DLD1 (cell line): ENCODE data around the gene ATXN2L.
"Not testable (repeated sequence)": the region's sequence is repeated elsewhere in the genome, so short reads cannot be mapped to it uniquely, and the experiment has no call there.

Source experiments
- in situ Hi-C: cut with HindIII; loops from 2 replicates; pipeline ENCODE4 v1.10.0; 2017; ENCODE audit warnings: low sequenced_read_pairs

Gene ATXN2L

DNA sequence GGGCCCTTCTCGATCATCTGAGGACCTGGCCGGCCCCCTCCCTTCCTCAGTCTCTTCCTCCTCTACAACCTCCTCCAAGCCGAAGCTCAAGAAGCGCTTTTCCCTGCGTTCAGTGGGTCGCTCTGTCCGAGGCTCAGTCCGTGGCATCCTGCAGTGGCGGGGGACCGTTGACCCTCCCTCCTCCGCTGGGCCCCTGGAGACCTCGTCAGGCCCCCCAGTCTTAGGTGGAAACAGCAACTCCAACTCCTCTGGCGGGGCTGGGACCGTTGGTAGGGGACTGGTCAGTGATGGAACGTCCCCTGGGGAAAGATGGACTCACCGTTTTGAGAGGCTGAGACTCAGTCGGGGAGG, 43.6 kb downstream of the ATXN2L start:
- in situ Hi-C loops, result no loop called here

DNA sequence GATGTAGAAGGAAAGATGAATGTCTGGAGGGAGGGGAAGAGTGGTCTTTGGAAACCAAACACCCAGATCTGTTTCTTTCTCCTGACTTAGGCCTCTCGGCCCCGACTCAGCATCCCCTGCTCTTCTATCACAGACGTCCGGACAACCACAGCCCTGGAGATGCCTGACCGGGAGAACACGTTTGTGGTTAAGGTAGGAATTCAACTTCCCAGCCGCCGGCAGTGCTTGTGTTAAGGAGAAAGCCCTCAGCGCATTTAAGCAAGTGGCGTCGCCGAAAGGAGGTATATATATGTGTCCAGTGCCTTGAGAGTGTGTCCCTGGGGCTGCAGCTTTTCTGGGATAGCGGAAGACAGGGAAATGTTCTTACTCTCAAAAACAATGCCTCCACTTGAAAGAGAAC, 44.4 kb downstream of the ATXN2L start:
- in situ Hi-C loops, result no loop called here

DNA sequence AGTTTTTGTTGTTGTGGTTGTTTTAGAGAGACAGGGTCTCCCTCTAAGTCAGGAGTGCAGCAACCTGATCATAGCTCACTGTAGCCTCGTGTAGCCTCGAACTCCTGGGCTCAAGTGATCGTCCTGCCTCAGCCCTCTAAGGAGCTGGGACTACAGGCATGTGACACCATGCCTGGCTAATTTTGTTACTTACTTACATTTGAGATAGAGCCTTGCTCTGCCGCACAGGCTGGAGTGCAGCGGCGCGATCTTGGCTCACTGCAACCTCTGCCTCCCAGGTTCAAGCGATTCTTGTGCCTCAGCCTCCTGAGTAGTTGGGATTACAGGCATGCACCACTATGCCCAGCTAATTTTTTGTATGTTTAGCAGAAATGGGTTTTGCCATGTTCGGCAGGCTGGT, 44.8 kb downstream of the ATXN2L start:
- in situ Hi-C loops, result not testable (repeated sequence)

DNA sequence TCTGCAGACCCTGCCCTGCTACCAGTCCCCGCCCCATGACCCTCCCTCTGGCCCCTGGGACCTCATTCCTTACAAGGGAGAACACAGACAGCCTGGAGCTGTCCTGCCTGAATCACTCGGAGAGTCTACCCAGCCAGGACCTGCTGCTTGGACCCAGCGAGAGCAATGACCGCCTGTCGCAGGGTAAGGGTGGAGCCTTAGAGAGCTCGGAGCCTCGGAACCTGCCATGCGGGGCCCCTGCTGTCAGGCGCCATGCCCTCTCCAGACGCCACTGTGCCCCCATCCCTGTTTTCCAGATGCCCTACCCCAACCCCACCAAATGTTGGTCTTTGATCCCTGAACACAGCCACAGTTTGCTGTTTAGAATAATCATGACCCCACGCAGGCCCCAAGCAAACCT, 46.4 kb downstream of the ATXN2L start:
- in situ Hi-C loops, result no loop called here

DNA sequence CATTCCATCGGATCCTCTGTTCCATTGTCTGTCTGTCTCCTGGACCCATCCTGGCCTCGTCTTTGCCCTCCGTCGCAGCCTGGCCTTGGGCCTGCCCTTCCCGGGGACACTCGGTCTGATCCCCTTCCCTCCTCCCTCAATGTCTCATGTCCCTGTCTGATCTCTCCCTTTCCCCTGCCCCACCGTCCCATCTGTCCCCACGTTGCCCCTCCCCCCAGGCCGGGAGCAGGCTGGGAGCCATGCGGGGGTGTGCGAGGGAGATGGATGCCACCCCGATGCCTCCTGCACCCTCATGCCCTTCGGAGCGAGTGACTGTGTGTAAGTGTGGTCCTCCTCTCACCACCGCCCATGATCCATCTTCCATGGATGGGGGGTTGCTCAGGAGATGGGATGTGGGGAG, 50.2 kb downstream of the ATXN2L start:
- in situ Hi-C loops, result loop anchor here (10.0 kb wide), 1 partner anchor 92 kb away; no protein-coding TSS in a partner anchor

DNA sequence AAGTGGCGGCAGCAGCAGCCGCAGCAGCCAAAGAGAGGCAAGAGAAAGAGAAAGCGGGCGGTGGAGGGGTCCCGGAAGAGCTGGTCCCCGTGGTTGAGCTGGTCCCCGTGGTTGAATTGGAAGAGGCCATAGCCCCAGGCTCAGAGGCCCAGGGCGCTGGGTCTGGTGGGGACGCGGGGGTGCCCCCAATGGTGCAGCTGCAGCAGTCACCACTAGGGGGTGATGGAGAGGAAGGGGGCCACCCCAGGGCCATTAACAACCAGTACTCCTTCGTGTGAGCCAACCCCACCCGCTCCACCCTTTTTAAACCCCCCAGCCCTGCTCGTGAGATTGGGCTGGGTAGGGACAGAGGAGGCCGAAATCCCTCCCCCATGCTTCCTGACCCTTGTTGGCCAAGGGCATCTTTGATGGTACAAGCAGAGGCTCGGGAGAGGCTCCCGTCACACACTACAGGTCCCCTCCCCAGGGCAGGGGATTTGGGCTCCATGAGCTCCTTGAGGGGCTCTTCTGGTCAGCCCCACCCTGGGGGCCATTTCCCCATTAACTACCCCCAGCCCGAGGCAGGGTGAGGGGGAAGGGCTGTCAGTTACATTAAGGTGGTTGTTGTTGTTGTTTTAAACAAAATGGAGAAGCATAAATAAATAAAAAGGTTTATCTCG, 50.9 kb downstream of the ATXN2L start:
- in situ Hi-C loops, result loop anchor here (10.0 kb wide), 1 partner anchor 91 kb away; no protein-coding TSS in a partner anchor

DNA sequence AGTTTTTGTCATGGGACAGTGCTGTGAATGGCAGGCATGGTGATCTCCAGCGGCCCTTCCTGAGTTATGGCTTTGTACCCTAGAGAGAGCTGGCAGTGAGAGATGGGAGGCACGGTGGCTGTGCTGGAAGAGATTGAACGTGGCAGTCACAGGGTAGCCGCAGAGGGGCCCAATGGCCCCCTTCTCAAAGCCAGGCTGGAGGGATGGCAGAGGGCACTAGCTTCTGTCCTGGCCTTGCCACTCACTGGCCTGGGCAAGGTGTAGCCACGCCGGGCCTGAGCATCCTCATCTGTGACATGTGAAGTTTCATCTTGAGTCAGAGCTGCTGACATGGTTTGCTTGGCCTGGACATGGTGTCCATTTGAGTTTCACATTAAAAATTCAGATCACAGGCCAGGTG, 51.6 kb downstream of the ATXN2L start:
- in situ Hi-C loops, result loop anchor here (10.0 kb wide), 1 partner anchor 90 kb away; no protein-coding TSS in a partner anchor

DNA sequence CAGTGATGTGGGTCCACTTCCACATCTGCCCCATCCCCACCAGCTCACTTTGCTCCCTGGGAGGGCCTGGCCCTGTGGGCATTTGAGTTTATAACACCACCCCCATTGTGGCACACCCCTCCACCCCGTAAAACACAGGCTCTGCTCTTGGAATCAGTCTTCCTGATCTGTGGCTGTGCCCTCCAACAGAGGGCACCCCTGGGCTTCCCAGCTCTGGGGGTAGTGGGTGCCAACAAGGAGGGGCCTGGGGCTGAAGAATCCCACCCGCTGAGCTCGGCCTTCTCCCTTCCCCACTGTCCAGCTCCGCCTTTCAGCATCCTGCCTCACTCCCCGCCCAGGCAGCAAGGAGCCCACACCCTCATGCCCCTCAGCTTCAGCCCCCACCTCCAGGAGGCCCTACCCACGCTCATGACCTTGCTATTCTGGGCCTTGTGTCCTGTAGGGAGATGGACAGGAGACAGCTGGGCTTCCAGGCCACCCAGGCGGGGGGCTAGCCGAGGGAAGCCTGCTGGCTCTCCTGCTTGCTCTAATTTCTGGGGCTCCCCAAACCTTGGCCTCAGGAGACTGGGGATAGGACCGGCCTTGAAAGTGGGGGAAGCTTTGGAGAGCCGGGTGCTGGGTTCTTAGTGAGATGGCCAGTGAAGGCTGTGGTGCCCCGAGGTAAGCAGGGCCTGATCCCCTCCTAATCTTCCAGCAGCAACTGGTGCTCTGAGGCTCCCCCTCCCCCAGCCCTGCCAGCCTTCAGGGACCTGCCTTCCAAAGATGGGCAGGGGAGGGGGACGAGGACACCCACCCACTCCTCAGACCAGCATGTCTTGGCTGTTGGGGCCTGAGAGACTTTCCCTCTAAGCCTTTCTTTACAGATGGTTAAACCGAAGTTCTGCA, 52.6 kb downstream of the ATXN2L start:
- in situ Hi-C loops, result loop anchor here (10.0 kb wide), 1 partner anchor 89 kb away; no protein-coding TSS in a partner anchor

DNA sequence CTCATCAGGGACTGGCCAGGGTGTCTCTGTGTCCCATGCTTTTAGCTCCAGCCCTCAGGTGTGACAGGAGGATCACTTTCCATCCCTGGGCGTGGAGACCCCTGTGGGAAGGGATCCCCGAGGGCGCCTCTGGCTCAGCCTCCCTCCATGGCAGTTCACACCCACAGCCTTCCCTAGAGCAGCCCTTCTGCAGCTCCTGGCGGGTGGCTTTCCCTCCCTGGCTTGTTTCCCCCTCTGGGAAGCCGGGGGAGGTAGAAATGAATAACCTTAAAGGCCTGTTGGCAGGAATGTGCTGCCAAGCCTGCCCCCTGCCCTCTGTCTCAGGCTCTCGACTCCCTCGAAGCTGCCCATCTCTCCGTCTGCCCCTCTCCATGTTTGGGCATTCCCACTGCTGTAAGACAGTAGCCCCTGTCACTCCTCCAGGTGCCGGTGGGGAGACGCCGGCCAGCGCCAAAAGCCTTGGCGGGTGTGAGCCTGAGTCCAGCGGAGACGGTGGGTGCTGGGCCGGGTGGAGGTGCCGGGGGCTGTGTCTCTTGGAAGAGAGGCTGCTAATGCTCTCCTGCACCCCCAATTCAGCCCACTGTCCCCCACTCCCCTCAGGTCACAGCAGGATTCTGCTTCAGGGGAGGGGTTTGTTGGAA, 53.3 kb downstream of the ATXN2L start:
- in situ Hi-C loops, result loop anchor here (10.0 kb wide), 1 partner anchor 89 kb away; no protein-coding TSS in a partner anchor

DNA sequence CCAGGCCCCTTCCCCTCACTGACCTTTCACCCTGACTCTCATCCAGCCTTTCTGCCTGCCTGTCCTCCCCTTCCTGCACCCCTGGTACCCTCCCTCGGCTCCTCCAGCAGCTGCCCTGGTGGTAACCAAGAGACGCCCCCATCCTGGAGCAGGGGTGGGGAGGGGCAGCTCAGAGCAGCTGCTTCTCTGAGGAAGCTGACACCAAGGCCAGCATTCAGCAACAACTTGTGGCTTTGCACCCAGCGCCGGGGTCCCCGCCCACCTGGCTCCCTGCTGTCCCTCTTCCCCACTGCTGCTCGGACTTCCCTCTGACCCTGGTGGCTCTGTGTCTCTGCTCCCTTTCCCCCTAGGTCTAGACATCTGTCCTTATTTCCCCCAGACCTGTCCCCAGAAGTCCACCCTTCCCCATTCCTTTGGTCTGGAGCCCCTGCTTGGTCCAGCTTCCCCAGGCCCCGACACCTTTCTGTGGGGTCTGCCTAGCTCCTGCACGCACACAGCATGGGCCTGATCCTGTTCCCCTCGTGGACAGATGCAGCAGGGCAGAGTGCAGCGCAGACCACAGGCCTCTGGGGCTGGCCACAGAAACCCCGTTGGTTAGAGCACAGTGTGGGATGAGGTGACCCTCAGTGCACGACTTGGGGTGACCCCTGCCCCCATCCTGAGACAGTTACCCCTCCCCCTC, 54.3 kb downstream of the ATXN2L start:
- in situ Hi-C loops, result loop anchor here (10.0 kb wide), 1 partner anchor 88 kb away; no protein-coding TSS in a partner anchor

DNA sequence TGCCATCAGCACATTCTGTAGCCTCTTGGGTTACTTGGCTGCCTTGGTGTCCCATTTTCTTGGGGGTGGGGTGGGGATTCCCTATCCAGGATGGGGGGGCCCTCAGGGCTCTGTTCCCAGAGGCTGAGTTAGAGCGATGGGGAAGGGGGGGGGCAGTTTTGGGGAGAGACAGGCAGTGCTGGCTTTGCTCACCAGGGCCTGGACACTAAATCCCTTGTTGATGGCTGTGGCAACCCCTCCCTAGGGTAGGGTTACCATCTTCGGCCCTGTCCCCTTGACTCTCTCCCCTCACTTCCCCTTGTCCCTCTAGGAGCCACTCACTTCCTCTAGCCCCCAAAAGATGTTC, 54.8 kb downstream of the ATXN2L start:
- in situ Hi-C loops, result loop anchor here (10.0 kb wide), 1 partner anchor 87 kb away; no protein-coding TSS in a partner anchor

DNA sequence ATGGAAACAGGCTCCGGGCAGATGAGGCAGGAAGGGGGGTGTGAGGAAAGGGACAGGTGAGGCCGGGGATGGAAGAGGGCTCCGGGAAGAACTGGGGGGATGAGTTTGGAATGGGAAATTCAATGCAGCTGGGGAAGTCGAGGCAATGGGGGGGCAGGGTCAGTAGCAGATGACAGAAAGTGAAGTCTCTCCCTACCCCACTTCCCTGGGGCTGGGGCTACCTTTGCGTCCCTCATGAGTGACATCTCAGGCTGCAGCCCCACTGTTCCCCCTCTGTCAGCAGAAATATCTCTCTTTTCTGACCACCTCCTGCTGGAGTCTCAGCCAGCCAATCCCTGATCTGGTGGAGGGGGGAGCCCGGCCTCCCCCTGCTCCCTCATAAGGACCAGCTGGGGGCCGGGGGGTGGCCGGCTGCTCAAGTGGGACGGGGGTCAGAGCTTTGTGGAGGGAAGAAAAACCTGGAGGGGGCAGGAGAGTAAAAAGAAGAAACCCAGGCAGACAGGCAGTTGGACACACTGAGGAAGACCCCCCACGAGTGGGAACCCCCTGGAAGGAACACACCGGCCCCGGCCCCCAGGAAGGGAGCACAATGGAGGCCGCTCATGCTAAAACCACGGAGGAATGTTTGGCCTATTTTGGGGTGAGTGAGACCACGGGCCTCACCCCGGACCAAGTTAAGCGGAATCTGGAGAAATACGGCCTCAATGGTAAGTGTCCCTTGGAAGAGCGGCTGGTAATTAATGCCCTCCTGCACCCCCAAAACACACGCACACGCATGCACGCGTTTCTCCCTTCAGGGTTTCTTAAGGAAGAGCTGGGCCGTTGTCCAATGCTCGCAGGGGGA, 55.5 kb downstream of the ATXN2L start, which contains the start of gene ATP2A1:
Gene ATP2A1 (plus strand): TSS at position 406 of the 844 bp plus-strand sequence. CDS start 184 bp downstream, at position 590.
- in situ Hi-C loops, result loop anchor here (10.0 kb wide), 1 partner anchor 86 kb away; no protein-coding TSS in a partner anchor

DNA sequence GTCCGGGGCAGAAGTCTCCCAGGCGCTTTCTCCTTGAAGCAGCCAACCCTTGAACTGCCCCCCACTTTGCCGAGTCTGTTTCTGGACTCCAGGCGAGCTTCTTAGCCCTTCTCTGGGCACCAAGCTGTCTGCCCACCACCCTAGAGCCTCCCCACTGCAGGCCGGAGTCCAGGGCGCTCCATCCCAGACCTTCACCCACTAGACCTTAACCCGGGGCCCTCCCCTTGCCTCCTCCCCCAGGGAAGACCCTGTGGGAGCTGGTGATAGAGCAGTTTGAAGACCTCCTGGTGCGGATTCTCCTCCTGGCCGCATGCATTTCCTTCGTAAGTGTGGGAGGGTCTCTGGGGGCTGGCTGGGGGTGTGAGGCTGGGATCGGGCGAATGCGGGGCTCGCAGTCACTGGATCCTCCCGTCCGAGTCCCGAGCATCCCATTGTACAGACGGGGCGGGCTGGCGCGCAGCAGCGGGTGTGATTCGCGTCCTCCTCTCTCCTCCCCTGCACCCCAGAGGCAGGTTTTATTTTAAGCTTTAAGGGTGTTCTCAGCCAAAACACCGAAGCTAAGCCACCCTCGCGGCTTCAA, 56.6 kb downstream of the ATXN2L start:
- in situ Hi-C loops, result loop anchor here (10.0 kb wide), 1 partner anchor 85 kb away; no protein-coding TSS in a partner anchor

DNA sequence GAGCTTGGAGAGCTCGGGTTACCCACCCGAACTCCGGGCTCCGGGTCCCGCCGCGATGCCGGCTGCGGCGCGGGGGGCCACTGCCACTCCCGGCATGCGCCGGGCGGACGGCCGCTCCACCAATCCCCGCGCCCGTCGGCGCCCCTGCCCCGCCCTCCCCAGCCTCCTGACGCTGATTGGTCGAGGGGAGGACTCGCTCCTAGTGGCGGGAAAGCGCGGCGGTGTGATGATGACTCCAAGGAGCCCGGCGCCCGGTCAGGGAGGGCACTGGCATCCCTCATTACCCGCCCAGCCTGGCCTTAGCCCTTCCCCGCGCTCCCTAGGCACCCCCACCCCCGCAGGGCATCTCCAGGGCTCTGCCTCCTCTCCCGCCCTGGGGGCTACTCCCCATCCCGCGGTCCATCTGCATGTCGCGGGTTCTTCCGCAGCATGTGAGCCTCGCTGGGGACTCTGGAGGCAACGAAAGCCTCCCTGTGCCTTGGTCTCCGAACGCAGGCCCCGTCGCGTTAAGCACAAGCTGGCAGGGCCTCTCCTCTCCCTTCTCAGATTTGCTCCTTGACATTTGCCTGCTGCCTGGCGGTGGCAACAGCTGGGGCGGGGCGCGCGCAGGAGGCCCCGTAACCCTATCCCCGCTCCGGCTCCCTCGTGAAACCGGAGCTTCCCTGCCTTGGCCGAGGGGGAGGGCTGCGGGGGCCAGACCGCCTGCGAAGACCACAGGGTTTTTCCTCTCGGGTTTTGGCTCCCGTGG, 57.2 kb downstream of the ATXN2L start:
- in situ Hi-C loops, result loop anchor here (10.0 kb wide), 1 partner anchor 85 kb away; no protein-coding TSS in a partner anchor

DNA sequence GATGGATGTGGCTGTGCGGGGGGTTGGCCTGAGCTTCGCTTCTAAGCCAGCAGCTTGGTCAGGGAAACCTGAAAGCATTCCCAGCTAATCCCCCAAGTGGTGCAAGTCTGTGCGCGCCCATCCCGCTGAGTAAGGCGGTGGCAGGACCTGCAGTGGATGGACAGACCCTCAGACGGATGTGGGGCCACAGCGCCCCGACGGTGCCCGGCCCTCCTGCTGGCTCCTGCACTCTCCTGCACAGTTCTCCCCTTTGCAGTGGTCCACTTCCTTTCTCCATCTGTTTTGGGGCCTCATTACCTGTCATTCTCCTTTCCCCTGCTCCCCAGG, 57.8 kb downstream of the ATXN2L start:
- in situ Hi-C loops, result no loop called here

DNA sequence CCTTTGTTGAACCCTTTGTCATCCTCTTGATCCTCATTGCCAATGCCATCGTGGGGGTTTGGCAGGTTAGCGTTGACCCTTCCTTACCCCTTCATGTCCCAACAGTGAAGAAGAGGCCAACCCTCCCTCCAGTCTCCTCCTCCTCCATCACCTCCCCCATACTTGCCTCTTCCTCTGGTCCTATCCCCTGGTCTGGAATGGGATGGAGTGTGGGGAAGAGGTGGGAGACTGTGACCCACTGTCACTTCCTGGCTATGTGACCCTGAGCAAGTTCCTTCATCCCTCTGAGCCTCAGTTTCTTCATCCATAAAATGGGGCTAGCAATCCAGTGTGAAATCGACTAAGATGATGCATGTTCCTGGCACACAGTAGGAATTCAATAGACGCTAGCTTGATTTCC, 58.2 kb downstream of the ATXN2L start:
- in situ Hi-C loops, result no loop called here

DNA sequence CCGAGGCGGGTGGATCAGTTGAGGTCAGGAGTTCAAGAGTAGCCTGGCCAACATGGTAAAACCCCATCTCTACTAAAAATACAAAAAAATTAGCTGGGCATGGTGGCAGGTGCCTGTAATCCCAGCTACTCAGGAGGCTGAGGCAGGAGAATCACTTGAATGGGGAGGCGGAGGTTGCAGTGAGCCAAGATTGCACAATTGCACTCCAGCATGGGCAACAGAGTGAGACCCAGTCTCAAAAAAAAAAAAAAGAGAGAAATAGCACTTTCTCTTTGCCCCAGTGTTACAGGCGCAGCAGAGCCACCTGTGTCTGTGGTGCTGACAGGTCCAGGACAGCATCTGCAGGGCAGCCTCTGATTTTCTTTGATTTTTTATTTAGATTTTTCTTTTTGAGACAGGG, 58.8 kb downstream of the ATXN2L start:
- in situ Hi-C loops, result not testable (repeated sequence)

DNA sequence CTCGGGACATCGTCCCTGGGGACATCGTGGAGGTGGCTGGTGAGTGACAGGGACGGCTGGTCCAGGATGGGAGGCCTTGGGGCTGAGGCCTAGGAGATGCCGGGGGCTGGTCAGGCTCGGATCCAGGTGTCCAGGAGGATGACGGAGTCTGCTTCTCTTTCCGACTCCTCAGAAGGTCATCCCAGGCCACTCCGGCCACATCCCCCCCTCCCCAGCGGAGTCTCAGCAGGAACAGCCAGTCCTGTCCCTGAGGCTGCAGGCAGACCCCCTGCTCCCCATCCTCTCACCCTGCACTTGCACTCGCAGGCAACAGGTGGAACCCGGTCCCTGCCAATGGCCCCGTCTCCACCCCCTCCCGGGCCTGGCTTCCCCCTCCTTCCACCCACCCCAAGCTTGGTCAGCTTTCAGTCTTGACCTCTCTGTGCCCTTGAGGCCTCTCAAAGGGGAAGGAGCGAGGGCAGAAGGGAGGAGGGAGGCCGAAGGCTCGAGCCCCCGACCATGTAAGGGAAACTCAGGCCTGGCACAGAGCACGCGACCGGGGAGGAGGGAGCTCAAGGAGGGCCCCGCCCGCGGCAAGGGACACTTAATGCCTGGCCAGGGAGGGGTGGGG, 59.9 kb downstream of the ATXN2L start:
- in situ Hi-C loops, result no loop called here
